Measurements from ENCODE around the gene EVA1C.
"Not testable (repeated sequence)": the region's sequence is repeated elsewhere in the genome, so short reads cannot be mapped to it uniquely, and the experiment has no call there.

The EVA1C gene

GRCh38 chr21:32455548-32455947 lies 43.0 kb downstream of the EVA1C start:
- TF ChIP-seq ZNF274 (IDR thresholded peaks at IDR 0.05; ENCODE audit: low read depth, low read length): no peak
- H3K4me3 ChIP-seq (ENCODE audit: low read length): no peak overlapping the region

- H3K4me3 ChIP-seq (ENCODE audit: low read length): no peak overlapping the region
- TF ChIP-seq ZNF274 (IDR thresholded peaks at IDR 0.05; ENCODE audit: low read depth, low read length): no peak
Measured at GRCh38 chr21:32456497-32456918, 44.0 kb downstream of the EVA1C start.

GRCh38 chr21:32457360-32457840 lies 44.9 kb downstream of the EVA1C start:
- no peak for TF ChIP-seq ZNF274 (IDR thresholded peaks at IDR 0.05; ENCODE audit: low read depth, low read length)
- no peak overlapping the region for H3K4me3 ChIP-seq (ENCODE audit: low read length)

DNA sequence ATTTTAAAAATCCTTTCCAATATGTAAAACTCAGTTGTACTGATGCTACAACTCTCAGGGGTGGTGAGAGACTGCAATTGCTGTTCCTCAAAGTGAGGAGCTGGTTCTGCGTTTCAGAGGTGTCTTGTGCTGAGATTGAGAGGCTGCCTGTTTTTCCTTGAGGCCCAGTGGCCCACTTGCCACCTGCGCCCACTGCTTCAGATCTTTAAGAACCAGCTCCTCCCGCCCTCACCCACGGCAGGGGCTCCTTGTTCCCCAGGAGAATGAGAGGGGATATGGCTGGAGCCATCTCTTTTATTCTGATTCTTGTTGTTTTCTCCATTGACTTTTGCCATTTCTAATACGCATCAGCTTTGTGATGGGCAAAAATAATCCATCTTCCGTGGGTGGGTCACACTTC lies 45.5 kb downstream of the EVA1C start:
- no peak for TF ChIP-seq ZNF274 (IDR thresholded peaks at IDR 0.05; ENCODE audit: low read depth, low read length)
- no peak overlapping the region for H3K4me3 ChIP-seq (ENCODE audit: low read length)

DNA sequence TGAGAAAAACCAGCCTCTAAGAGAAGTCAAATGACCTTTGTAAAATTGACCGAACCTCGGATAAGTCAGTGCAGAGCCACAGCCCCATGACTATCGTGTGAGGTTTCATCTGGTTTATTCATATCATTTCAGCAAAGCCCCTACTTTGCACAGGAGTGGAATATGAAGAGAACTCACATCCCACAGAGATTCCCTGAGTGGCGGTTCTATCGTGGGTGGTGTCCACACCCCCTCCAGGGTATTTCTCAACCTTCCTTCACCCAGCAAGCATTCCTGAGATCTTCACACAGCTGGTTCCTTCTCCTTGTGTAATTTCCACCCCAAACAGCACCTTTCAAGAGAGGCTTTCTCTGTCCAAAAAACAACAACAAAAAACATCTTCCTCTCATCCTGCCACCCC lies 47.5 kb downstream of the EVA1C start:
- no peak for TF ChIP-seq ZNF274 (IDR thresholded peaks at IDR 0.05; ENCODE audit: low read depth, low read length)

DNA sequence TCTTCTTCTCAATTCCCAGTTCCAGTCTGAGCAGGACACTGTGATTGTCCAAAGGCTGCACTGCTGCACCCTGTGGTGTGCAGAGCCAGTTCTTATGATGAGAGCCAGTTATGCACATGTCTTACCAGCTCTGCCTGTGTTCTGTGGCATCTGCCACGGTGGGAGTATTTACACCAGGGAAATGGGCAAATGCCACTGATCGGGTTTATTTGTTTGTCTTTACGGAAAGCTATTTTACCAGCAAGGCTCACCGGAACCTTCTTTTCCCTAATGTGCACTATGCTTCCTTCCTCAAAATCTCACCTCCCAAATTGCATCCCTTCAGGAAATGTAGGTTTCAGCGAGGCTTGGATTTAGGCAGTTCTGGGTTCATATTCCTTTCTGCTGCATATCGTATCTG lies 49.0 kb downstream of the EVA1C start:
- no peak overlapping the region for H3K4me3 ChIP-seq (ENCODE audit: low read length)
- TF ChIP-seq ZNF274 (IDR thresholded peaks at IDR 0.05; ENCODE audit: low read depth, low read length): no peak

More for the DNA sequence above, 47.5 kb downstream of the EVA1C start:
- no peak overlapping the region for H3K4me3 ChIP-seq (ENCODE audit: low read length)

DNA sequence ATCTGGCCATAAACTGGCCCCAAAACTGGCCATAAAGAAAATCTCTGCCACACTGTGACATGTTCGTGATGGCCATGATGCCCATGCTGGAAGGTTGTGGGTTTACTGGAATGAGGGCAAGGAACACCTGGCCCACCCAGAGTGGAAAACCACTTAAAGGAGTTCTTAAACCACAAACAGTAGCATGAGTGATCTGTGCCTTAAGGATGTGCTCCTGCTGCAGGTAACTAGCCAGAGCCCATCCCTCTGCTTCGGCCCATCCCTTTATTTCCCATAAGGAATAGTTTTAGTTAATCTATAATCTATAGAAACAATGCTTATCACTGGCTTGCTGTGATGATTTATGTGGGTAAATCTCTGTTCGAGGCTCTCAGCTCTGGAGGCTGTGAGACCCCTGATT lies 50.1 kb downstream of the EVA1C start:
- H3K4me3 ChIP-seq (ENCODE audit: low read length): not testable (repeated sequence)

DNA sequence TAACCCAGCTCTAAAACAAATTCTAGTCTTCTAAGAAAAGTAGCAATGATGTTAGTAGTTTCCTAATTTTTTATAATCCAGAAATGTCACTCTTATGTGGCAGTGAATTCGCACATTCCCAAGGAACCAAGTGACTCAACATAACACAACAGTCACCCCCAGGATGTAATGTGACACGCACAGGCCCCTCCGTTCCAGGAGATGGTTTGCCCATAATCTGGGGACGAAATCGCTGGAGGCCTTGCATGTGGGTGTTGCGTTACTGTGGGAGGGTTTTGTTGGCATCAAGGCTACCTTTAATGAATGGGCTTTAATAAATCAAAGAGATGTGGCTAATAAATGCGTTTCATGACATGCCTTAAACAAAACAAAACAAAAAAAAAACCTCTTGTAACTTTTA lies 50.9 kb downstream of the EVA1C start:
- no peak for TF ChIP-seq ZNF274 (IDR thresholded peaks at IDR 0.05; ENCODE audit: low read depth, low read length)
- H3K4me3 ChIP-seq (ENCODE audit: low read length): no peak overlapping the region

- no peak overlapping the region for H3K4me3 ChIP-seq (ENCODE audit: low read length)
- no peak for TF ChIP-seq ZNF274 (IDR thresholded peaks at IDR 0.05; ENCODE audit: low read depth, low read length)
Measured at GRCh38 chr21:32463889-32464300, 51.4 kb downstream of the EVA1C start.

GRCh38 chr21:32467291-32467690 lies 54.8 kb downstream of the EVA1C start:
- TF ChIP-seq ZNF274 (IDR thresholded peaks at IDR 0.05; ENCODE audit: low read depth, low read length): no peak
- no peak overlapping the region for H3K4me3 ChIP-seq (ENCODE audit: low read length)

- no peak for TF ChIP-seq ZNF274 (IDR thresholded peaks at IDR 0.05; ENCODE audit: low read depth, low read length)
- H3K4me3 ChIP-seq (ENCODE audit: low read length): no peak overlapping the region
Measured at GRCh38 chr21:32468681-32469111, 56.2 kb downstream of the EVA1C start.

DNA sequence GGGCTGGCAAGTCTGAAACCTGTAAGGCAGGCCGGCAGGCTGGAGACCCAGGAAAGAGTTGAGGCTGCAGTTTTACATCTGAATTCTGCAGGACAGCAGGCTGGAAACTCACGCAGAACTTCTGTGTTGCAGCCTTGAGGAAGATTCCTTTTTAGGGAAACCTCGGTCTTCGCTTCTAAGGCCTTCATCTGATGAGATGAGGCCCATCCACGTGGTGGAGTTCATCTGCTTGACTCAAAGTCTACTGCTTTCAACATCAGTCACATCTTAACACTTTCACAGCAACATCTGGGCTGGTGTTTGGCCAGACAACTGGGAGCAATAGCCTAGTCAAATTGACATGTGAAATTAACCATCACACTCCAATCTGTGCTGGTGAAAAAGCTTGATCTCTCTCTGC lies 57.1 kb downstream of the EVA1C start:
- no peak overlapping the region for H3K4me3 ChIP-seq (ENCODE audit: low read length)
- no peak for TF ChIP-seq ZNF274 (IDR thresholded peaks at IDR 0.05; ENCODE audit: low read depth, low read length)

GRCh38 chr21:32470206-32470605 lies 57.7 kb downstream of the EVA1C start:
- TF ChIP-seq ZNF274 (IDR thresholded peaks at IDR 0.05; ENCODE audit: low read depth, low read length): no peak
- no peak overlapping the region for H3K4me3 ChIP-seq (ENCODE audit: low read length)

GRCh38 chr21:32472890-32473765 lies 60.6 kb downstream of the EVA1C start:
- H3K4me3 ChIP-seq (ENCODE audit: low read length): no peak overlapping the region
- TF ChIP-seq ZNF274 (IDR thresholded peaks at IDR 0.05; ENCODE audit: low read depth, low read length): no peak

- TF ChIP-seq ZNF274 (IDR thresholded peaks at IDR 0.05; ENCODE audit: low read depth, low read length): no peak
- H3K4me3 ChIP-seq (ENCODE audit: low read length): no peak overlapping the region
Measured at GRCh38 chr21:32474179-32475059, 61.9 kb downstream of the EVA1C start.
